GM23338 (cell line): ENCODE results near the gene KCNH6. TPM values are rescaled to one million over a fixed set of nuclear protein-coding genes. Genes with fewer than 3 reads are reported as not detected.

Experiments used
- ATAC-seq: fragments of 200-7000 bp; cut with Tn5 transposase; 3 replicates; pipeline ENCODE4 v1.9.1; 2020
- DNase-seq: peaks from one replicate; pipeline ENCODE4 v3.0.0-alpha.2; 2015; ENCODE audit warnings: low spot score
- H2AFZ ChIP-seq: fragments of 200-600 bp; sonication (generic); 2 replicates; pipeline ENCODE4 v1.8.0; 2016; ENCODE audit warnings: antibody characterized with exemption, mild to moderate bottlenecking, moderate library complexity
- H3F3A ChIP-seq: fragments of 200-600 bp; sonication (generic); replicated peaks from 2 replicates; pipeline ENCODE4 v1.8.0; 2017; ENCODE audit warnings: antibody characterized with exemption, mixed run types, low read depth
- H3K27ac ChIP-seq: fragments of 200-600 bp; sonication (generic); 2 replicates; pipeline ENCODE4 v1.6.1; 2016; ENCODE audit warnings: low read depth
- H3K27me3 ChIP-seq: fragments of 200-600 bp; sonication (generic); 2 replicates; pipeline ENCODE4 v1.8.0; 2016; ENCODE audit warnings: mild to moderate bottlenecking, mixed run types, moderate library complexity; ENCODE audit not compliant: insufficient read depth
- H3K36me3 ChIP-seq: fragments of 200-600 bp; sonication (generic); 2 replicates; pipeline ENCODE4 v1.8.0; 2016; ENCODE audit warnings: mild to moderate bottlenecking; ENCODE audit not compliant: insufficient read depth
- H3K4me1 ChIP-seq: fragments of 200-600 bp; sonication (generic); 2 replicates; pipeline ENCODE4 v1.8.0; 2016; ENCODE audit warnings: mild to moderate bottlenecking, moderate library complexity; ENCODE audit not compliant: insufficient read depth
- H3K4me2 ChIP-seq: fragments of 200-600 bp; sonication (generic); 2 replicates; pipeline ENCODE4 v1.7.1; 2017; ENCODE audit warnings: mixed run types
- H3K4me3 ChIP-seq: fragments of 200-600 bp; sonication (generic); 2 replicates; pipeline ENCODE4 v1.6.1; 2016; ENCODE audit warnings: mixed run types
- H3K79me2 ChIP-seq: fragments of 200-600 bp; sonication (generic); replicated peaks from 2 replicates; pipeline ENCODE4 v1.8.0; 2017; ENCODE audit warnings: mild to moderate bottlenecking; ENCODE audit not compliant: insufficient read depth
- H3K9me2 ChIP-seq: fragments of 200-600 bp; sonication (generic); 2 replicates; pipeline ENCODE4 v1.8.0; 2017; ENCODE audit not compliant: insufficient read depth
- H4K20me1 ChIP-seq: fragments of 200-600 bp; sonication (generic); replicated peaks from 2 replicates; pipeline ENCODE4 v1.8.0; 2017; ENCODE audit warnings: mild to moderate bottlenecking; ENCODE audit not compliant: insufficient read depth
- H3K27ac Mint-ChIP-seq: 2 replicates; pipeline ENCODE4 v1.8.0; 2020; ENCODE audit warnings: inconsistent platforms, mild to moderate bottlenecking, moderate library complexity, mixed read lengths
- H3K27me3 Mint-ChIP-seq: 3 replicates; pipeline ENCODE4 v1.8.0; 2022; ENCODE audit warnings: low read depth, mild to moderate bottlenecking, moderate library complexity, mixed read lengths, inconsistent platforms; ENCODE audit not compliant: insufficient read depth, poor library complexity
- H3K36me3 Mint-ChIP-seq: 3 replicates; pipeline ENCODE4 v1.8.0; 2021; ENCODE audit warnings: low read depth, mild to moderate bottlenecking, inconsistent platforms, moderate library complexity, mixed read lengths
- H3K4me1 Mint-ChIP-seq: 3 replicates; pipeline ENCODE4 v1.8.0; 2020; ENCODE audit warnings: mild to moderate bottlenecking, inconsistent platforms, mixed read lengths
- H3K4me3 Mint-ChIP-seq: 3 replicates; pipeline ENCODE4 v1.8.0; 2021; ENCODE audit warnings: moderate library complexity, mild to moderate bottlenecking, inconsistent platforms, mixed read lengths
- H3K9me3 Mint-ChIP-seq: 3 replicates; pipeline ENCODE4 v1.8.0; 2020; ENCODE audit warnings: moderate library complexity, mild to moderate bottlenecking, inconsistent platforms, mixed read lengths
- CREB1 ChIP-seq: fragments of 250-450 bp; sonication (Bioruptor Pico); IDR thresholded peaks from 2 replicates; pipeline ENCODE4 v1.5.0; 2020; ENCODE audit warnings: low read depth, mild to moderate bottlenecking, moderate library complexity
- CTCF ChIP-seq, 2 experiments: fragments of 200-600 bp in 1 of 2; sonication (generic) in 1 of 2; conservative IDR thresholded peaks; 2 replicates each; pipeline versions ENCODE4 v1.5.1 to v1.6.1; 2016 to 2017; ENCODE audit warnings: antibody characterized with exemption in 2 of 2, low read depth in 2 of 2, mild to moderate bottlenecking in 2 of 2, moderate library complexity in 1 of 2
- ETS1 ChIP-seq: IDR thresholded peaks from 2 replicates; pipeline ENCODE4 v1.6.1; 2016; ENCODE audit warnings: antibody characterized with exemption
- JUNB ChIP-seq: IDR thresholded peaks from one replicate; pipeline ENCODE4 v1.6.1; 2016; ENCODE audit warnings: antibody characterized with exemption; ENCODE audit not compliant: unreplicated experiment
- POLR2AphosphoS5 ChIP-seq: IDR thresholded peaks from 2 replicates; pipeline ENCODE4 v1.6.1; 2016; ENCODE audit warnings: antibody characterized with exemption, low read depth
- STAT1 ChIP-seq: IDR thresholded peaks from one replicate; pipeline ENCODE4 v1.6.1; 2016; ENCODE audit warnings: antibody characterized with exemption; ENCODE audit not compliant: unreplicated experiment
- polyA plus RNA-seq: library from polyadenylated mRNA; unstranded; fragments of >200 nt; fragmentation: Nextera tagmentation; extraction: Ambion mirVana; gene quantifications from 2 replicates; pipeline ENCODE4 v1.2.1, GENCODE V29; 2016
- small RNA-seq: library from RNA; depleted of rRNA; stranded (forward); fragments of <200 nt; gene quantifications from one replicate; pipeline ENCODE3, GENCODE V24; 2014; ENCODE audit warnings: low replicate concordance
- total RNA-seq: library from RNA; depleted of rRNA; stranded (reverse); fragments of >200 nt; shearing (Covaris generic); gene quantifications from 2 replicates; pipeline ENCODE4 v1.2.3, GENCODE V29; 2014; rRNA removed

The KCNH6 gene
- total and polyA plus RNA-seq, 2 experiments from 2014 or later, result 1.3 to 2.8 TPM

- TF ChIP-seq ETS1, result no peak
- no peak for TF ChIP-seq JUNB
- TF ChIP-seq POLR2AphosphoS5, result no peak
Observed at GRCh38 chr17:63589646-63590045, 66.5 kb downstream of the KCNH6 start (continued).

- Histone ChIP-seq H2AFZ (no peak overlapping the region), H3K4me3 (no peak overlapping the region), H3K4me2 (no peak overlapping the region), H3K9me2 (no peaks in the 10 kb centered on the region), H4K20me1 (no peaks in the 10 kb centered on the region; the same call in 1 of the 2 replicates), H3K27me3 (no peaks in the 10 kb centered on the region), H3K4me1 (no peaks in the 10 kb centered on the region), H3F3A (no peaks in the 10 kb centered on the region), H3K79me2 (no peaks in the 10 kb centered on the region), H3K36me3 (peaks cover 24% of the 10 kb centered on the region), H3K27ac (no peak overlapping the region)
- no peak overlapping the region for H3K27ac Mint-ChIP-seq
- ATAC-seq, result no peak
- H3K4me3 Mint-ChIP-seq, result no peak overlapping the region
- TF ChIP-seq STAT1 (no peak), CREB1 (CRISPR knock-in tag) (no peak), CTCF (conservative IDR thresholded peaks at IDR 0.05; ENCODE audit: low read depth in 2 of 2) (no peak)
- H3K9me3 Mint-ChIP-seq, result no peaks in the 10 kb centered on the region
- peaks cover 7% of the 10 kb centered on the region for H3K27me3 Mint-ChIP-seq
- DNase-seq, result no peak
- no peaks in the 10 kb centered on the region for H3K4me1 Mint-ChIP-seq
- H3K36me3 Mint-ChIP-seq, result peaks cover 36% of the 10 kb centered on the region
Observed at GRCh38 chr17:63592797-63593196, 69.6 kb downstream of the KCNH6 start.

GRCh38 chr17:63595132-63595531, 72.0 kb downstream of the KCNH6 start:
- Histone ChIP-seq H3F3A (no peaks in the 10 kb centered on the region), H3K9me2 (no peaks in the 10 kb centered on the region), H3K4me3 (no peak overlapping the region), H3K79me2 (no peaks in the 10 kb centered on the region), H4K20me1 (no peaks in the 10 kb centered on the region), H3K4me1 (no peaks in the 10 kb centered on the region), H3K36me3 (peaks cover 9% of the 10 kb centered on the region; the same call in 1 of the 2 replicates), H3K4me2 (no peak overlapping the region), H2AFZ (no peak overlapping the region), H3K27me3 (no peaks in the 10 kb centered on the region), H3K27ac (no peak overlapping the region)
- H3K27ac Mint-ChIP-seq, result no peak overlapping the region
- DNase-seq (no peak), ATAC-seq (no peak; the same call in 1 of the 3 replicates)
- H3K4me1 Mint-ChIP-seq, result peaks cover 1% of the 10 kb centered on the region; the same call in 2 of the 3 replicates
- H3K27me3 Mint-ChIP-seq, result peaks cover 5% of the 10 kb centered on the region
- peaks cover 18% of the 10 kb centered on the region for H3K36me3 Mint-ChIP-seq
- H3K4me3 Mint-ChIP-seq, result no peak overlapping the region
- H3K9me3 Mint-ChIP-seq, result no peaks in the 10 kb centered on the region
- TF ChIP-seq STAT1, result no peak
- TF ChIP-seq ETS1, result no peak
- TF ChIP-seq CTCF (conservative IDR thresholded peaks at IDR 0.05; ENCODE audit: low read depth in 2 of 2), result no peak

Small RNA genes lying within 50 kb of the gene (small RNA-seq; reads per million reads assigned to genes)
- not detected for gene RNU6-288P

Other genes starting within 250 kb of the KCNH6 start
- gene CYB561, start 77.1 kb upstream of the KCNH6 start, total RNA-seq, result 21.9 and 30.9 TPM in 2 replicates
- 13.2 and 13.7 TPM in 2 replicates for gene CYB561, start 77.1 kb upstream of the KCNH6 start, polyA plus RNA-seq
- gene ACE, start 46.3 kb upstream of the KCNH6 start, total RNA-seq, result 5.4 and 9.1 TPM in 2 replicates
- 0.82 and 1.0 TPM in 2 replicates for gene ACE, start 46.3 kb upstream of the KCNH6 start, polyA plus RNA-seq
- gene DCAF7, start 27.1 kb downstream of the KCNH6 start, total RNA-seq, result 51.0 and 60.1 TPM in 2 replicates
- 31.3 and 33.2 TPM in 2 replicates for gene DCAF7, start 27.1 kb downstream of the KCNH6 start, polyA plus RNA-seq
- 10.6 and 15.4 TPM in 2 replicates for gene TACO1, start 77.5 kb downstream of the KCNH6 start, total RNA-seq
- gene TACO1, start 77.5 kb downstream of the KCNH6 start, polyA plus RNA-seq, result 19.9 and 21.9 TPM in 2 replicates
- 22.2 and 24.6 TPM in 2 replicates for gene MAP3K3, start 99.1 kb downstream of the KCNH6 start, total RNA-seq
- gene MAP3K3, start 99.1 kb downstream of the KCNH6 start, polyA plus RNA-seq, result 6.1 and 7.3 TPM in 2 replicates
- gene LIMD2, start 176.8 kb downstream of the KCNH6 start, total RNA-seq, result 98.8 and 119 TPM in 2 replicates
- 105 and 107 TPM in 2 replicates for gene LIMD2, start 176.8 kb downstream of the KCNH6 start, polyA plus RNA-seq
- gene STRADA, start 218.4 kb downstream of the KCNH6 start, total RNA-seq, result 21.2 and 28.8 TPM in 2 replicates
- 17.8 and 18.0 TPM in 2 replicates for gene STRADA, start 218.4 kb downstream of the KCNH6 start, polyA plus RNA-seq